ENCODE measurements around the gene CARS1. TPM values are rescaled to one million over a fixed set of nuclear protein-coding genes. Genes with fewer than 3 reads are reported as not detected.

CARS1 gene
- total and polyA plus RNA-seq, 9 of the 15 experiments (the other 6 are each of a cell fraction or from before 2014, with no cell fraction given): 14.4 to 106 (median 73.6) TPM

GRCh38 chr11:2991452-2992233 is 65.6 kb downstream of the CARS1 start:
- FAIRE-seq (no peak), DNase-seq (ENCODE audit: extremely low read depth in 1 of 4, low spot score in 3 of 4) (peak in 1 of 4 experiments; percentile 79), ATAC-seq (peak; percentile 65)
- no peaks in the 10 kb centered on the region for H3K27me3 ChIP-seq (ENCODE audit: control insufficient read depth in 2 of 2, insufficient read depth in 2 of 2, low read length in 2 of 2)
- under 1% methylated on average over 39 of the region's 79 CpGs for WGBS (ENCODE audit: insufficient coverage, low coverage, missing lambda C conversion rate)
- ChIA-PET CTCF (ENCODE audit: low intra/inter-chr PET ratio) (no interaction called here), POLR2A (interaction anchor here (0.6 to 3.0 kb wide), 10 partner anchors 10 to 378 kb away, joined by 3 to 16 read pairs (median 4); no protein-coding TSS in a partner anchor)
- H3K9me1 ChIP-seq (ENCODE audit: control insufficient read depth, insufficient read depth, low read length): peaks cover 2% of the 10 kb centered on the region
- H3K9me3 ChIP-seq (replicated peaks; ENCODE audit: control insufficient read depth, insufficient read depth, low read depth, low read length): no peaks in the 10 kb centered on the region
- intact Hi-C loops (cut with micrococcal nuclease): no loop called here
- no TSS peak for BruUV-seq (replicated peaks)
- peaks cover 32% of the 10 kb centered on the region; the same call in 2 of the 3 replicates for H3K36me3 ChIP-seq (ENCODE audit: control insufficient read depth, insufficient read depth, low read length)
- H3K27ac ChIP-seq (ENCODE audit: extremely low read depth, low read depth, low read length): peak overlapping the region; percentile 84
- H3K79me2 ChIP-seq (ENCODE audit: control insufficient read depth, insufficient read depth, low read length): peaks cover 59% of the 10 kb centered on the region
- peaks cover 32% of the 10 kb centered on the region for H4K20me1 ChIP-seq (replicated peaks; ENCODE audit: control insufficient read depth, insufficient read depth, low read length)
- peak overlapping the region; percentile 93 for H3K4me2 ChIP-seq (ENCODE audit: insufficient read depth, low read length)
- H2AFZ ChIP-seq (ENCODE audit: low read depth, low read length): peak overlapping the region; percentile 79
- H3K9ac ChIP-seq (ENCODE audit: insufficient read depth in 1 of 2, low read depth in 2 of 2, low read length in 2 of 2): peak overlapping the region; percentile 78 to 99
- in situ Hi-C loops (cut with MboI): no loop called here
- H3K4me3 ChIP-seq: peak overlapping the region; percentile 52
- H3K4me1 ChIP-seq (replicated peaks in 1 of 2; ENCODE audit: control insufficient read depth in 2 of 2, insufficient read depth in 2 of 2, low read length in 2 of 2): peaks cover 15 to 18% of the 10 kb centered on the region in 2 experiments; a peak in 4 of 5 replicates
- peak in 1 of 2 experiments; percentile 69 for TF ChIP-seq E2F6 (IDR thresholded peaks at IDR 0.05; ENCODE audit: borderline replicate concordance in 1 of 2, extremely low read depth in 1 of 2, insufficient read depth in 1 of 2, insufficient read length in 1 of 2, low read depth in 1 of 2, low read length in 1 of 2, poor library complexity in 1 of 2, severe bottlenecking in 1 of 2)
- TF ChIP-seq CREB1 (IDR thresholded peaks at IDR 0.05): no peak
- TF ChIP-seq CREB1 (CRISPR knock-in tag; IDR thresholded peaks at IDR 0.05): no peak
- TF ChIP-seq CLOCK (CRISPR knock-in tag; IDR thresholded peaks at IDR 0.05; ENCODE audit: borderline replicate concordance): no peak
- TF ChIP-seq ZNF639 (CRISPR knock-in tag; conservative IDR thresholded peaks at IDR 0.05 in 1 of 2, IDR thresholded peaks at IDR 0.05 in 1 of 2): peak in 1 of 2 experiments; percentile 96; a peak in 1 of 4 replicates
- no peak for TF ChIP-seq ZBTB2 (IDR thresholded peaks at IDR 0.05)
- TF ChIP-seq ZBTB7A (IDR thresholded peaks at IDR 0.05; ENCODE audit: borderline replicate concordance, control insufficient read depth, low read depth, low read length): peak; percentile 72; the same call in 1 of the 2 replicates
- TF ChIP-seq SMARCE1 (IDR thresholded peaks at IDR 0.05): peak; percentile 53; the same call in 1 of the 2 replicates
- peak; percentile 68 for TF ChIP-seq RBFOX2 (IDR thresholded peaks at IDR 0.05; ENCODE audit: low read depth, low read length)
- peak; percentile 82 for TF ChIP-seq EGR1 (conservative IDR thresholded peaks at IDR 0.05)
- TF ChIP-seq NUFIP1 (IDR thresholded peaks at IDR 0.05; ENCODE audit: partially characterized antibody): no peak
- no peak for TF ChIP-seq PKNOX1 (IDR thresholded peaks at IDR 0.05)
